CD4-positive, CD25-positive, alpha-beta regulatory T cell (primary cell): ENCODE measurements around the gene CATSPER3. TPM values are rescaled to one million over a fixed set of nuclear protein-coding genes. Genes with fewer than 3 reads are reported as not detected.

Experiments
- ATAC-seq, 2 donors: fragments of 150-1000 bp; cut with Tn5 transposase; one replicate each; pipeline ENCODE4 v1.10.0; 2021; ENCODE audit warnings: low read depth in 2 of 2, moderate number of reproducible peaks in 2 of 2, moderate library complexity in 1 of 2
- DNase-seq, 3 donors: peaks; one replicate each; pipeline versions ENCODE4 v3.0.0 to v3.0.0-alpha.2; 2012 to 2022; ENCODE audit warnings: mixed read lengths in 1 of 3
- H3K27ac ChIP-seq: one replicate; pipeline ENCODE4 v1.7.0; 2013; ENCODE audit warnings: mild to moderate bottlenecking, low read length; ENCODE audit not compliant: insufficient read depth, poor library complexity, severe bottlenecking
- H3K27me3 ChIP-seq: one replicate; pipeline ENCODE4 v1.7.0; 2013; ENCODE audit warnings: low read length; ENCODE audit not compliant: control insufficient read depth, insufficient read depth
- H3K36me3 ChIP-seq: one replicate; pipeline ENCODE4 v1.7.0; 2013; ENCODE audit warnings: mild to moderate bottlenecking, low read length, moderate library complexity; ENCODE audit not compliant: control insufficient read depth, insufficient read depth
- H3K4me1 ChIP-seq: 2 replicates; pipeline ENCODE4 v1.7.0; 2013; ENCODE audit warnings: mild to moderate bottlenecking, low read length; ENCODE audit not compliant: insufficient read depth, control insufficient read depth, poor library complexity, severe bottlenecking
- H3K4me3 ChIP-seq: one replicate; pipeline ENCODE4 v1.7.0; 2013; ENCODE audit warnings: low read depth, mild to moderate bottlenecking, low read length, moderate library complexity
- H3K9me3 ChIP-seq, 2 experiments: 1 replicate in 1 of 2; 2 replicates in 1 of 2; pipeline ENCODE4 v1.7.0; 2013; ENCODE audit warnings: low read length in 2 of 2, mild to moderate bottlenecking in 1 of 2, moderate library complexity in 1 of 2; ENCODE audit not compliant: control insufficient read depth in 2 of 2
- H3K27ac Mint-ChIP-seq, 3 donors: one replicate each; pipeline ENCODE4 v1.8.0; 2020 to 2022; ENCODE audit warnings: mild to moderate bottlenecking in 3 of 3, mixed read lengths in 3 of 3, moderate library complexity in 2 of 3
- H3K27me3 Mint-ChIP-seq: one replicate; pipeline ENCODE4 v1.8.0; 2022; ENCODE audit warnings: mild to moderate bottlenecking, mixed read lengths
- H3K36me3 Mint-ChIP-seq: one replicate; pipeline ENCODE4 v1.8.0; 2020; ENCODE audit warnings: mixed read lengths
- H3K4me1 Mint-ChIP-seq, 4 donors: one replicate each; pipeline ENCODE4 v1.8.0; 2020 to 2022; ENCODE audit warnings: mixed read lengths in 4 of 4, mild to moderate bottlenecking in 1 of 4
- H3K4me3 Mint-ChIP-seq, 4 donors: one replicate each; pipeline ENCODE4 v1.8.0; 2020 to 2022; ENCODE audit warnings: mild to moderate bottlenecking in 4 of 4, mixed read lengths in 4 of 4, moderate library complexity in 3 of 4
- H3K9me3 Mint-ChIP-seq, 7 donors: one replicate each; pipeline ENCODE4 v1.8.0; 2020 to 2022; ENCODE audit warnings: mixed read lengths in 7 of 7, mild to moderate bottlenecking in 3 of 7, moderate library complexity in 2 of 7
- polyA plus RNA-seq, 4 donors: library from polyadenylated mRNA; unstranded; fragments of 300-500 nt; fragmentation: Illumina TruSeq; gene quantifications; one replicate each; pipeline ENCODE4 v1.2.3, GENCODE V29; 2021
- total RNA-seq: library from RNA; stranded (reverse); gene quantifications from one replicate; pipeline ENCODE4 v1.2.3, GENCODE V29; 2022

The CATSPER3 gene
- total RNA-seq (0.37 TPM), polyA plus RNA-seq (1 to 10 TPM in 1 of 4 donors, under 1 TPM in 3; 0.34 to 1.3 (median 0.40) TPM)

DNA sequence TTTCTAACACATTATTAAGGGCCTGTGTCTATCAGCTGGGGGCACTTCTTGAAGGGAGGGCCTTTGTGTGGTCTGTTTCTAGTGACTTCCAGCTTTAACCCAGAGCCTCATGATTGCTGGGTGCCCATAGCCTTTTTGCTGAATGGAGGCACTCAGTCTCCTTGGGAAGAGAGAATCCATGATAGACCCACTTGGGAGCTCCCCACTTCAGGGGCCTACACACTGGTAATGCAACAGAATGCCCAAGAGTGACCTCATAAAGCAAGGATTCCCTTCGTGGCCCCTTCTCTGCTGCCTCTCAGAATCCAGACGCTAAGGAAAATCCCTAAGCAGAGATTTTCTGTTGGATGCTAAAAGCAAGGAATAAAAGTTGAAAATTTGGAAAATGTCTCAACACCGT is at the start of gene CATSPER3:
CATSPER3 (plus strand) TSS at position 301 of the 400 bp plus-strand sequence; CDS start at position 386, 85 bp downstream.
- peaks cover 21% of the 10 kb centered on the region for H3K36me3 Mint-ChIP-seq
- H3K9me3 ChIP-seq: no peaks in the 10 kb centered on the region
- no peaks in the 10 kb centered on the region for H3K27me3 Mint-ChIP-seq
- DNase-seq: no peak
- H3K27ac ChIP-seq: no peak within 1 kb of the TSS
- H3K9me3 Mint-ChIP-seq: no peaks in the 10 kb centered on the region
- peaks cover 6 to 20% (median 16%) of the 10 kb centered on the region in 4 donors for H3K4me1 Mint-ChIP-seq
- H3K4me3 Mint-ChIP-seq: no peak within 1 kb of the TSS
- peaks cover 6% of the 10 kb centered on the region for H3K4me1 ChIP-seq
- H3K36me3 ChIP-seq: peaks cover 4% of the 10 kb centered on the region
- H3K27me3 ChIP-seq: no peaks in the 10 kb centered on the region
- no peak for ATAC-seq
- H3K27ac Mint-ChIP-seq: no peak within 1 kb of the TSS
- H3K4me3 ChIP-seq: no peak within 1 kb of the TSS

DNA sequence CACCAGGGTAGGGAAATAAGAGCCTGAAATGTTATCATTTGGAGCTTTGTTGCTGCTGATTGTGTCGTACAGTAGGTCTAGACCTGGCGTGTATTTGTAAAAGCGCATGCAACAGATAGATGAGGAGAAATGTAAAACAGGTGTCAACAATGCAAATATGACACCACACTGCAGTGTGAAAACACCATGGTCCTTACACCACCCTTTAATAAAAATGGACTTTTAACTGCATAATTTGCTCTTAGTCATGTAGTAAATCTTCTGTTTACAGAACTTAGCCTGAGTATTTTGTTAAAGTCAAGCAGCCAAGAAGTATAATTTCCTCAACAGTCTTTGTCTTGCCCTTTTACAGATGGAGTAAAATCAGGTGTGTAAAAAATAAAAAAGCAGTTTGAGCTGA is 48.8 kb upstream of the CATSPER3 start:
- H3K4me1 Mint-ChIP-seq: peaks cover 16 to 23% (median 19%) of the 10 kb centered on the region in 4 donors
- H3K36me3 ChIP-seq: peaks cover 42% of the 10 kb centered on the region

DNA sequence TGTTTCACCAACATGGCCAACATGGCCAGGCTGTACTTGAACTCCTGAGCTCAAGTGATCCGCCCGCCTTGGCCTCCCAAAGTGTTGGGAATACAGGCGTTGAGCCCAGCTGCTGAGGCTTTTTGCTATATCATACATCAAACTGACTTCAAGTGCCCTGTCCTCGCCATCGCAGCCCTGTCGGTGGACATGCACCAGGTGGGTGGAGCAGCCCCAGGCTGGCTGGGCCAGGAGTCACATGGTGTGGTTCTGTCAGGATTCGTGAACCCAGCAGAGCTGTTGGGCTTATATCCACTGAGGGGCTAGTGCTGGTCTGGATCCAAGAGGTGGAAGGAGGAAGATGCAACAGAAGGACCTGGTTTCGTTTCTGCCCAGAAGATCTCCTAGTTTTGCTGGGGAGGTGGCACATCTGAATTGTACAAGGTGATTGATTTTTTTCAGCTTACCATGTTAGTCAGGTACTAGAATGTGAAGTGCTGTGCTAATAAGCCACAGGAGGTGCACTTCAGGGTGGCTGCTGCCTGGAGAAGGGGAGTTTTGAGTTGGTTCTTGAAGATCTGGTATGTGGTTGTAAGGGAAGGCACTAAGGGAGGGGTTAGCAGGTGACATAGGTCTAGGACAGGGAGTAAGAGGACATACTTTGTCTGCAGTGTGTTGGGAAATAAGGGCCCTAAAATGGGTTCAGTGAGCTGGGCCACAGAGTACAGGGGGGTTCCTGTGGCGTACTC is 46.7 kb upstream of the CATSPER3 start:
- no peak for DNase-seq
- ATAC-seq: no peak
- Mint-ChIP-seq H3K9me3 (peaks cover 0 to 2% (median 0%) of the 10 kb centered on the region in 7 donors), H3K4me1 (peaks cover 16 to 23% (median 19%) of the 10 kb centered on the region in 4 donors), H3K27me3 (no peaks in the 10 kb centered on the region), H3K27ac (peak overlapping the region in 2 of 3 donors; percentile 5 to 70), H3K4me3 (no peak overlapping the region), H3K36me3 (peaks cover 37% of the 10 kb centered on the region)
- Histone ChIP-seq H3K36me3 (peaks cover 27% of the 10 kb centered on the region), H3K9me3 (no peaks in the 10 kb centered on the region), H3K4me1 (no peaks in the 10 kb centered on the region), H3K27me3 (no peaks in the 10 kb centered on the region), H3K4me3 (no peak overlapping the region), H3K27ac (no peak overlapping the region)

More for the DNA sequence above, 48.8 kb upstream of the CATSPER3 start:
- Histone ChIP-seq H3K4me1 (no peaks in the 10 kb centered on the region), H3K9me3 (no peaks in the 10 kb centered on the region), H3K27me3 (no peaks in the 10 kb centered on the region), H3K27ac (no peak overlapping the region), H3K4me3 (no peak overlapping the region)
- no peak for DNase-seq
- peaks cover 37% of the 10 kb centered on the region for H3K36me3 Mint-ChIP-seq
- H3K27ac Mint-ChIP-seq: peak overlapping the region; percentile 43 to 72 (median 56)
- H3K27me3 Mint-ChIP-seq: no peaks in the 10 kb centered on the region
- H3K9me3 Mint-ChIP-seq: peaks cover 0 to 2% (median 0%) of the 10 kb centered on the region in 7 donors
- no peak overlapping the region for H3K4me3 Mint-ChIP-seq
- no peak for ATAC-seq

DNA sequence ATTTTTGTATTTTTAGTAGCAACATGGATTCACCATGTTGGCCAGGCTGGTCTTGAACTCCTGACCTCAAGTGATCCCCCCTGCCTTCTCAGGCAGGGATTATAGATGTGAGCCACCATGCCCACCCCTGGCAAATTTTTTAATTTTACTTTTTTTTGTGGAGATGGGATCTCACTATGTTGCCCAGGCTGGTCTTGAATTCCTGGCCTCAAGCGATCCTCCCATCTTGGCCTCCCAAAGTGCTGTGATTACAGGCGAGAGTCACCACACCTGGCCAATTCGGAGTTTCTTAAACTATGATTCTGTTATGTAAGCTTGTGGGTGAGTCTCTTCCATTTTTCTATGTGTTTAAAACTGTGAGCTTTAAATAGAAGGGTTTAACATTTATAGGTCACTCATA is 35.2 kb upstream of the CATSPER3 start:
- peaks cover 39% of the 10 kb centered on the region for H3K36me3 ChIP-seq
- Mint-ChIP-seq H3K36me3 (peaks cover 12% of the 10 kb centered on the region), H3K9me3 (no peaks in the 10 kb centered on the region), H3K27me3 (no peaks in the 10 kb centered on the region), H3K4me1 (peaks cover 0 to 4% (median 1%) of the 10 kb centered on the region in 4 donors), H3K4me3 (no peak overlapping the region), H3K27ac (no peak overlapping the region)
- no peaks in the 10 kb centered on the region for H3K4me1 ChIP-seq
- H3K4me3 ChIP-seq: no peak overlapping the region
- H3K27me3 ChIP-seq: no peaks in the 10 kb centered on the region
- no peaks in the 10 kb centered on the region for H3K9me3 ChIP-seq
- DNase-seq (no peak), ATAC-seq (no peak)
- no peak overlapping the region for H3K27ac ChIP-seq

DNA sequence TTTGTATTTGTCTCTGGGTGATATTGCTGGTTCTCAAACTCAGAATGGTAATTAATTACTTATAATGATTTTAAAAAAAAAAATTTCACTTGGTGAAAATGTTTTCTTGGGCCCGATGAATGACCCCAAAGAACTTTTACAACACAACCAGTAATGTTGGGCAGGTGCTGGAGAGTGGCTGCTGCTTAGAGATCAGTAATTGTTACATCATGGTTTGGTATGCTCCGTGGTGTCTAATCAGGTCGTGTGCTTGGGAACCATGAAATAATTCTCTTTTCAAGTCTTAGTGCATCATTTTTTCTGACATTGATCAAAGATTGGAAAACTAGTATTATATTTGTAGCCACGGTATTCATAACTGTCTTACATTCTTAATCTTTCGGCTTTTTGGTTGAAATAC is 33.5 kb upstream of the CATSPER3 start:
- Mint-ChIP-seq H3K27me3 (no peaks in the 10 kb centered on the region), H3K36me3 (peaks cover 11% of the 10 kb centered on the region), H3K4me1 (peaks cover 0 to 4% (median 0%) of the 10 kb centered on the region in 4 donors), H3K27ac (no peak overlapping the region), H3K4me3 (no peak overlapping the region), H3K9me3 (no peaks in the 10 kb centered on the region)
- Histone ChIP-seq H3K4me3 (no peak overlapping the region), H3K27me3 (no peaks in the 10 kb centered on the region), H3K9me3 (no peaks in the 10 kb centered on the region), H3K27ac (no peak overlapping the region), H3K4me1 (no peaks in the 10 kb centered on the region), H3K36me3 (peaks cover 40% of the 10 kb centered on the region)
- DNase-seq (no peak), ATAC-seq (no peak)

DNA sequence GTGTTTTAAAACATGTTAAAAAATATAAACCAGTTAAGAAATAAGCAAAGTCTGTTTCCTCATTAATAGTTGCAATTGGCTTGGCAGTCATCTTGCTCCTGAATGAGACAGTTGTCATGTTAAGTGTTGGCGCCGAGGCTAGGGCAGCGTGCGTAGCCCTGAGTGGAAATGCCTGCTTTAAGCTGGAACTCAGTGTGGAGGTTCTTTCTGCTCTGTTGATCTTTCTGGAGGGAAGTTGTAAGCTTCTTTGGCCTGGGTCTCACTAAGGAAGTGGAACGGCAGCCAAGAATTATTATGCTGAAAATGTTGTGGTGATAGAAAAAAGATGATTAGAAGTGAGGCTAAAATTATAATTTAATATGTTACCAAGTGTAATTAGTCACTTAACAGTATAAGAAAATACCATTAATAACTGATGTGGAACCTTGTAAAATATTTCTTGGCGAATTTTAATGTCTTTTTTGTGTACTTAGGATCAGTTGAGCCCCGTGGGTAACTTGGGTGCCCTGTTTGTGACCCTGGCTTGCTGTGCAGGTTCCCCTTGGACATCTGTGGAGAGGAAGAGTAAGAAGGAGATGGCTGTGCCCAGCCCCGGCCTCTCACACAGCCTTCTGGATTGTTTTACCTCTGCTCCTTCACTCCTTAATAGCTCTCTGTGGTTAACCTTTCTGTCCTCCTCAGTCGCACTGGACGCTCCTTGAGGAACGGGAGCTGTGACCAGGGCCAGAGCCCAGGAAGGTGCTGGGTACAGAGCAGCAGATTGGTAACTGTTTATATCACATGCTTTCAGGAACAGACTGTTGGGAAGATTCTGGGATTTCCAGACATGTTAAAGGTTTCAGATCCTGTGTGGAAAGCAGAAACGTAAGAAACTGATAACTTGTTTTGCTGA is 31.8 kb upstream of the CATSPER3 start:
- no peaks in the 10 kb centered on the region for H3K9me3 ChIP-seq
- Mint-ChIP-seq H3K36me3 (peaks cover 13% of the 10 kb centered on the region), H3K4me1 (peaks cover 0 to 4% (median 0%) of the 10 kb centered on the region in 4 donors), H3K27me3 (no peaks in the 10 kb centered on the region), H3K27ac (peak overlapping the region in 1 of 3 donors; percentile 30), H3K4me3 (no peak overlapping the region), H3K9me3 (no peaks in the 10 kb centered on the region)
- no peak overlapping the region for H3K4me3 ChIP-seq
- DNase-seq (no peak), ATAC-seq (no peak)
- no peaks in the 10 kb centered on the region for H3K27me3 ChIP-seq
- peaks cover 27% of the 10 kb centered on the region for H3K36me3 ChIP-seq
- H3K27ac ChIP-seq: no peak overlapping the region
- H3K4me1 ChIP-seq: no peaks in the 10 kb centered on the region

DNA sequence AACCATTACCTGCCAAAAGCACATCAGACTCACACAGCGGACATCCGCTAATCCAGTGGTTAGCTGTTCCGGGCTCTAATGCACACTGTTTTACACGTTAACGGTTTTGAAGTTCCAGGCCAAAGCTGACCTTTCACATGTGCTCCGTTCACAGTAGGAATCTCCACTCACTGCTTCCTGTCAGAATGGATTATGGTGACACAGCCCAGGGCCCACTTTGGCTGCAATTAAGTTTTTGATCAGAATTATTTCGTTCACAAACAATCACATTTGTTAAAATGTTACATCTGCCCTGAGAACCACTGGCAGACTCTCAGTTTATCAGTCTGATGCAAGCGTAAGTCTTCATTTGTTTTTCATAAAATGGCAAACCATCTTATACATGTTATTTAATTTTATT is 30.2 kb upstream of the CATSPER3 start:
- H3K27ac Mint-ChIP-seq: no peak overlapping the region
- peaks cover 13% of the 10 kb centered on the region for H3K36me3 Mint-ChIP-seq
- Histone ChIP-seq H3K4me1 (no peaks in the 10 kb centered on the region), H3K4me3 (no peak overlapping the region), H3K36me3 (peaks cover 20% of the 10 kb centered on the region), H3K27ac (no peak overlapping the region), H3K9me3 (no peaks in the 10 kb centered on the region), H3K27me3 (no peaks in the 10 kb centered on the region)
- H3K9me3 Mint-ChIP-seq: no peaks in the 10 kb centered on the region
- no peak for DNase-seq
- ATAC-seq: no peak
- H3K4me1 Mint-ChIP-seq: peaks cover 0 to 4% (median 0%) of the 10 kb centered on the region in 4 donors
- H3K27me3 Mint-ChIP-seq: no peaks in the 10 kb centered on the region
- no peak overlapping the region for H3K4me3 Mint-ChIP-seq
